Coronary artery (tissue), 2 donors: ENCODE data around the gene LUC7L.

Source experiments
- DNase-seq: peaks from one replicate; pipeline ENCODE4 v3.0.0-alpha.2; 2017; ENCODE audit warnings: low spot score
- H3K27ac ChIP-seq, 2 donors: fragments of 200-600 bp; sonication (generic); one replicate each; pipeline ENCODE4 v1.5.1; 2016 to 2019
- H3K4me3 ChIP-seq: fragments of 200-600 bp; sonication (generic); 2 replicates; pipeline ENCODE4 v1.5.1; 2016; ENCODE audit warnings: mild to moderate bottlenecking, moderate library complexity
- CTCF ChIP-seq: fragments of 200-600 bp; sonication (generic); IDR thresholded peaks from one replicate; pipeline ENCODE4 v1.5.1; 2019; ENCODE audit warnings: antibody characterized with exemption

Gene LUC7L

DNA sequence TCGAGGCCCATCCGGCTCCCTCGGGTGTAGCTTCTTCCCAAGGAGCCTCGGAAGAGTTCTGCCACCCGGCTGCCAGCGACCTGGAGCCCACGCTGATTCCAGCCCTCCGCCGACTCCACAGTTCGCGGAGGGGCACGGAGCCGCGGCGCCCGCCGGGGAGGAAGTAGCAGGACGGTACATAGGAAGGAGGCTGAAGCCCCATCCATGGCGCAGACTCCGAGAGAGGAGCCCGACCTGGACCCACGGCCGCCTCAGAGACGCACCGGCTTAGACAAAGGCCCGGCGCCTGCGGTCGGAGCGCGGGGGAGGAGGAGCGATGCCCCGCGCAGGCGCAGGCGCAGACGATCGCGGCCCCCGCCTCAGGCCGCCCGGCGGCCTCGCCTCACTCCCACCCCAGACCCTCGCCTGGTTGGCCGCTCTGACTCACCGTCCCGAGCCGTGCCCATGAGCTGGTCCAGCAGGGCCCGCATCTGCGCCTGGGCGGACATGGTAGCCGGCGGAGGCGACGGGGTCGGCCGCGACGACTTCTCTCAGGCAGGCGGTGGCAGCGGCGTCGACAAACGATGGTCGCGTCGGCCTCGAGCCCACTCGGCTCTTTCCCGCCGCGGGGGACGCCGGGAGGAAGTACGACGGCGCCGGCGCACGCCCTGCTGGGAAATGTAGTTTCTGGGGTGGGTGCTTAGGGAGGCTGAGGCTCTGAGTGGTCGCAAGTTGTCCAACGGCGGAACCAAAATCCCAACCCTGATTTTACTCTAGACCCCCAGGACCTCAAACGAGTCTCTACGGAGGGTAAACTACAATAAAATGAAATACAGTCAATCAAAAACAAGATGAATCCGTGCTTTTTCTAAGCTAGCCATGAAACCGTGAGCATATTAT is at the start of gene LUC7L:
LUC7L (minus strand) TSS at position 598 of the 879 bp plus-strand sequence; CDS start at position 488, 110 bp downstream.
- peak within 1 kb of the TSS; percentile 90 to 98 for H3K27ac ChIP-seq
- TF ChIP-seq CTCF, result no peak
- H3K4me3 ChIP-seq, result peak within 1 kb of the TSS; percentile 85
- DNase-seq, result peak; percentile 90

- DNase-seq, result no peak
- no peak overlapping the region for H3K4me3 ChIP-seq
- no peak overlapping the region for H3K27ac ChIP-seq
- TF ChIP-seq CTCF, result no peak
Measured at GRCh38 chr16:278863-279366, 49.7 kb upstream of the LUC7L start.

GRCh38 chr16:276426-277077 is 47.3 kb upstream of the LUC7L start:
- H3K27ac ChIP-seq, result peak overlapping the region in 1 of 2 donors; percentile 57
- H3K4me3 ChIP-seq, result no peak overlapping the region
- no peak for TF ChIP-seq CTCF
- DNase-seq, result no peak

DNA sequence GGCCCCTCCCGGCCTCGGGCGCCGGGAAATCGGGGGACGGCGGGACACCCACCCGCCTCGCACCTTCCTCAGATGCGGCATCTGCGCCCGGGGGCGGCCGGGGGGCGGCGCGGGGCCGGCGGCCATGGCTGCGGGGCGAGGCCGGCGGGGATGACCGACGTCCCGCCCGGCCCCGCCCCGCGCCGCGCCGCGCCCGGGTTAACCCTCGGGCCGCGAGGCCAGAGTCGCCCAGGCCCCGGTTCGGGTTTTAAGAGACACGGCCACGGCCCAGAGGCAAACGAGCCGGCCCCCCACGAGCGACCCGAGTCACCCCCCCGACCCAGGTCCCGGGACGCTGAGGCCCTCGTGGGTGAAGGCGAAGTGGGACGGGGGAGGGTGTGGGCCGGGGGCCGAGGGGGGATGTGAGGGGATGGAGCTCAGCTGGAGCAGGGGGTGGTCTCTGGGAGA is 46.6 kb upstream of the LUC7L start, which contains the start of gene RGS11:
RGS11 (minus strand) TSS at position 159 of the 447 bp plus-strand sequence; CDS start at position 126, 33 bp downstream.
- peak within 1 kb of the TSS; percentile 75 for H3K4me3 ChIP-seq
- no peak for DNase-seq
- no peak for TF ChIP-seq CTCF
- peak within 1 kb of the TSS in 1 of 2 donors; percentile 57 for H3K27ac ChIP-seq

GRCh38 chr16:275041-275641 is 45.9 kb upstream of the LUC7L start:
- TF ChIP-seq CTCF, result no peak
- no peak for DNase-seq
- peak overlapping the region; percentile 75 for H3K4me3 ChIP-seq
- peak overlapping the region in 1 of 2 donors; percentile 57 for H3K27ac ChIP-seq

DNA sequence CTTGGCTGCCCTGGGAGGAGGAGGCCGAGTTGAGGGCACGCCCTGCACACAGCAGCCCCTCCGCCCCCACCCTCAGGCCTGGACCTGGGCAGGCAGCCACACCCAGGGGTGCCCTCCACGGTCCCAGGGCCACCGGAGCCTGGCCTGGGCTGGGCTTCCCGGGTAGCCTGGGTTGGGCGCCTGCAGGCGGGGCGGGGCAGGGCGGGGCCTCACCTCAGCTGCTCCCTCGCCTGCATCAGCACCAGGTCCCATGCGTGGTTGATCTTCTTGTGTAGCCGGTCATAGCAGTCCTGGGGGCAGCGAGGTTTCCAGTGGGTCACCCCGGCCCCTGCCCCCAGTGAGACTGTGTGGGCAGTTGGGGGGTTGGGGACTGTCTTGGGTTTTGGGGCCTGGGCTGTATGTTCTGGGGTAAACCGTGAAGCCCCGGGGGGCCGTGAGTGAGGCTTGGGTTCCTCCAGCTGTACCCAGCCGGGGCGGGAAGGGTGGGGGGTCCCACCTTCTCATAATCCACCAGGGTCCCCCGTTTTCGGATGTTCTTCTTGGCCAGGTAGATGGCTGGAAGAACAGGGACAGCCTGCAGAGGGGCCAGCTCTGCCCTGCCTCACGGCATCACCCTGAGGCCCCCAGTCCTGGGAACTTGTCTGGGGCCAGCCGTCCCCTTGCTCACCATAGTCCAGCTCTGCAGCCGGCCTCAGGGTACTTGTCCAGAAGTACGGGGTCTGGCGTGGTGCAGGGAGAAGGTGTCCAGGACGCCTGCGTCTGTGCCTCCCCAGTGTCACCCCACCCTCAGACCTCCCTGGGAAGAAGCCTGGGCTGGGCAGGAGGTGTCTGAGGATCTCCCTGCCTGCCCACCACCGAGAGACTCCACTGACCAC is 44.5 kb upstream of the LUC7L start:
- Histone ChIP-seq H3K4me3 (no peak overlapping the region), H3K27ac (no peak overlapping the region)
- no peak for TF ChIP-seq CTCF
- DNase-seq, result no peak
